GM12891 (cell line): ENCODE data around the gene KRTAP19-5. TPM values are rescaled to one million over a fixed set of nuclear protein-coding genes. Genes with fewer than 3 reads are reported as not detected.
"Not testable (repeated sequence)": the region's sequence is repeated elsewhere in the genome, so short reads cannot be mapped to it uniquely, and the experiment has no call there.

Source experiments
- DNase-seq: peaks from one replicate; pipeline ENCODE4 v3.0.0; 2011; ENCODE audit warnings: low spot score; ENCODE audit not compliant: insufficient read length
- FAIRE-seq: peaks from 2 replicates; lab custom pipeline; 2011; peaks lifted over from hg19 to GRCh38; lab: Jason Lieb, UNC
- PAX5 ChIP-seq: IDR thresholded peaks from 2 replicates; pipeline ENCODE4 v1.6.1; 2011; ENCODE audit warnings: low read length, moderate library complexity, mild to moderate bottlenecking; ENCODE audit not compliant: insufficient read depth, severe bottlenecking
- POLR2A ChIP-seq: IDR thresholded peaks from 2 replicates; pipeline ENCODE4 v1.6.1; 2011; ENCODE audit warnings: low read depth, low read length, control low read depth
- POLR2AphosphoS5 ChIP-seq: IDR thresholded peaks from 2 replicates; pipeline ENCODE4 v1.6.1; 2011; ENCODE audit warnings: low read depth, low read length, control low read depth
- POU2F2 ChIP-seq: IDR thresholded peaks from 2 replicates; pipeline ENCODE4 v1.6.1; 2011; ENCODE audit warnings: low read depth, mild to moderate bottlenecking, control low read depth, low read length, moderate library complexity
- SPI1 ChIP-seq: IDR thresholded peaks from 2 replicates; pipeline ENCODE4 v1.6.1; 2011; ENCODE audit warnings: low read depth, low read length, control low read depth
- TAF1 ChIP-seq: IDR thresholded peaks from 2 replicates; pipeline ENCODE4 v1.6.1; 2011; ENCODE audit warnings: low read depth, low read length, control low read depth
- polyA plus RNA-seq: library from polyadenylated mRNA; unstranded; fragments of >200 nt; gene quantifications from one replicate; pipeline ENCODE4 v1.2.1, GENCODE V29; 2012; ENCODE audit warnings: low read depth, missing spikeins, inconsistent platforms; ENCODE audit not compliant: missing spikeins

The KRTAP19-5 gene
- not detected for polyA plus RNA-seq

DNA sequence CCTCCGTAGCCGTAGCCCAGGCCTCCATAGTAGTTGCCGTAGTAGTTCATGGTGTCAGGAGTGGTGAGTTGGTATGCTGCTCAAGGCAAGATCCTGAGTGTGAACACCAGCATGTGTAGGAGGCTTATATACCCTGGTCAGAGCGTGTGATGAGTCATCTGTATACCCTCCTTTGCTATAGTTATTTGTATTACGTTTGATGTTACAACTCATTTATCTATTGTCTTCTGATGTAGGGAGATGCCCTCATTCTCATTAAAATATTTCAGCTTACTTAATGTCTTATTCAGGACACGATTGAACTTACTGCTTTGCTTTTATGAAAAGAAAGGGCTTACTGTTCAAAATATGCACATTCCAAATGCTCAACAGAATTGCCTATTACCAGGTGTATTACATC, at the start of gene KRTAP19-5:
Gene KRTAP19-5 (minus strand): TSS at position 101 of the 400 bp plus-strand sequence. CDS start 51 bp downstream, at position 50.
- TF ChIP-seq TAF1 (no peak), SPI1 (no peak), POLR2A (no peak), POU2F2 (no peak), PAX5 (no peak), POLR2AphosphoS5 (no peak)
- no peak for FAIRE-seq
- DNase-seq: no peak

DNA sequence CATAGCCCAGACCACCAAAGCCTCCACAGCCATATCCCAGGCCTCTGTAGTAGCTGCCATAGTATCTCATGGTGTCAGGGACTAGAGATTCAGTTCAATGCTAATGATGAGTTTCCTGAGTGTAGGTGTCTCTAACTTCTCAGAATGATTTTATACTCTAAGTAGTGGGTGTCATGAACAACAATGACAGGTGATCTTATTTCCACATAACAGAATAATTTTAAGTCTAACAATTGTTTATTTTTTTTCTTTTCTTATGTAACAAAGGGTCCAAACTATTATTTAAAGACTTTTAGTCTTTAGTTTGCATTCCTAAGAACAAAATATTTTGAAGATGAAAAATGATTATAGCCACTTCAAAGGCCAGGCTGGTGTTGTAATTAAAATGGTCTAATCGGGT, 39.8 kb upstream of the KRTAP19-5 start, which contains the start of gene KRTAP19-6:
Gene KRTAP19-6 (minus strand): TSS at position 101 of the 400 bp plus-strand sequence. CDS start 31 bp downstream, at position 70.
- no peak for FAIRE-seq
- no peak for DNase-seq
- TF ChIP-seq PAX5 (no peak), POLR2AphosphoS5 (no peak), POU2F2 (no peak), TAF1 (no peak), SPI1 (no peak), POLR2A (no peak)

DNA sequence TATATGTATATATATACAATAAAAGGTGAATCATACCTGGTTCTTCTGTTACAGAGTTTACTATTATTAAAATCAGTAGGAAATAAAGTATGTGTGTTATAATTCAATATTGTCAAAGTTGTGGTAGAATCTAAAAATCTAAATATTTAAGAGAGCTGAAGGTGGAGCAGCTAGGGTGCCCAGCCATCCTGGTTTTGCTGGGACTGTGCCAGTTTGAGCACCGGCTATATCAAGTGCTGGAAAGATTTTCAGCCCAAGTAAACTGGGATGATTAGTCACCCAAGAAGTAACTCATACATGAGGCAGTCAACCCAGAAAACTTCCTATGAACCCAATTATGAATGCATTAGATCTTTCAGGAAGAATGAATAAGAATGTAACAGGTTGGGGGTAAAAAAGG, 16.9 kb upstream of the KRTAP19-5 start:
- no peak for DNase-seq
- FAIRE-seq: no peak
- TF ChIP-seq SPI1 (no peak), TAF1 (no peak), POU2F2 (no peak), PAX5 (no peak), POLR2A (no peak), POLR2AphosphoS5 (no peak)

DNA sequence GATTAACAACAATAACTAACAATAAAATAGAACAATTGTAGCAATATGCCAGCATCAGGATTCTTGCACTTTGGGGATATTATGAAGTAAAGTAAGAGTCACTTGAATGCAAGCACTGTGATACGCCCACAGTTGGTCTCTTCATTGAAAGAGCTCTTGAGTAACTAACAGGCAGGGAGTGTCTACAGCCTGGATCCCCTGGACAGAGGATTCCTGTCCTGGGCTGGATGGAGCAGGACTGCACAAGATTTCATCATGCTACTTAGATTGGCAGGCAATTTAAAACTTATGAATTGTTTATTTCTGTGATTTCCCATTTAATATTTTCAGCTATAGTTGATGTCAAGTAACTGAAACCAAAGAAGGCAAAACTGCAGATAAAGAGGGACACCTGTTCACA, 13.7 kb upstream of the KRTAP19-5 start:
- no peak for DNase-seq
- no peak for TF ChIP-seq TAF1
- no peak for TF ChIP-seq POLR2A
- no peak for TF ChIP-seq POU2F2
- TF ChIP-seq SPI1: no peak
- TF ChIP-seq PAX5: no peak
- TF ChIP-seq POLR2AphosphoS5: no peak
- FAIRE-seq: no peak

DNA sequence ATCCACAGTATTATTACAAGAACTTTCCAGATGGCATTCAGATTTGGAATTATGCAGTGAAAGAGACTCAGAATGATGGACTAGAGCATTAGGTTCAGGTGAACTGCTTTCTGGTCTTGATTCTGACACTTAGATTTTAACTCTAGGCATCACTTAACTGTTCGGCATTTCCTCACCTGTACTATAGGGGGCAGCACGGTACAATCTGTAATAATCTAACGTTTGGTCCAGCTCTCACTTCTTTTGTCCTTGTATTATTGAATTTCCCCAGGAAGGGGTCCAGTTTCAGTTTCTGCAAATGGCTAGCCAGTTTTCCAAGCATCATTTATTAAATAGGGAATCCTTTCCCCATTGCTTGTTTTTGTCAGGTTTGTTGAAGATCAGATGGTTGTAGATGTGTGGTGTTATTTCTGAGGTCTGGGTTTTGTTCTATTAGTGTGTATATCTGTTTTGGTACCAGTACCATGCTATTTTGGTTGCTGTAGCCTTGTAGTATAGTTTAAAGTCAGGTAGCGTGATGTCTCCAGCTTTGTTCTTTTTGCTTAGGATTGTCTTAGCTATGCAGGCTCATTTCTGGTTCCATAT, 3.8 kb upstream of the KRTAP19-5 start:
- not testable (repeated sequence) for FAIRE-seq, DNase-seq

DNA sequence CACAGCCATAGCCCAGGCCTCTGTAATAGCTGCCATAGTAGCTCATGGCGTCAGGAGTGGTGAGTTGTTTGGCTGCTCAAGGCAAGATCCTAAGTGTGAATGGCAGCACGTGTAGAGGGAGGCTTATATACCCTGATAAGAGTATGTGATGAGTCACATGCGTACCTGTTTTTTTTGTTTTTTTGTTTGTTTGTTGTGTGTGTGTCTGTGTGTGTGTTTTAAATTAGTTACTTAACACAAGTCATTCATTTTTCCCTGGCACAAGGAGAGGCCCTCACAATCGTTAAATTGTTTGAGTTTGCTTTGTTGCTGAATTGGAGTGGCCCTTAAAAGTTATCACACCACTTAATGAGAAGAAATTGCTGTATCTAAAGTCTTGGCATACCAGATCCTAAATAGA, 4.9 kb downstream of the KRTAP19-5 start, which contains the start of gene KRTAP19-4:
Gene KRTAP19-4 (minus strand): TSS at position 101 of the 400 bp plus-strand sequence. CDS start 55 bp downstream, at position 46.
- no peak for FAIRE-seq
- DNase-seq: no peak
- TF ChIP-seq PAX5 (no peak), SPI1 (no peak), POLR2AphosphoS5 (no peak), TAF1 (no peak), POLR2A (no peak), POU2F2 (no peak)

DNA sequence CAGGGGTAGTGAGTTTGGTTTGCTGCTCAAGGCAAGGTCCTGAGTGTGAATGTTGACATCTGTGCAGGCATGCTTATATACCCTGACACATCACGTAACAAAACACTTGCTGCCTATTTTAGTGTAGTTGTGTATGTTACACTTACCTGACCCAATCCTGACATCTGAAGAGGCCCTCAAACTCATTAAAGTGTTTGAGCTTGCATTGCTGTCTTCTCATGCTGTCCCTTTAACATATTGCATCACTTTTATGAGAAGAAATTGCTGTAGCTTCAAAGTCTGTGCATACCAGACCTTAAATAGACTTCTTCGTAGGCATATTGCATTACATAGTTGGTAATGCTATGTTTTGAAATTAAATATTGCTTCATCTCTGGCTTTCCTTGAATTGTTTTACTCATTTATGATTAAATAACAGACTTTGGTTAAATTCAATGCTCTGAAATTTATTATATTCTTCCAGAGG, 9.9 kb downstream of the KRTAP19-5 start, which contains the start of gene KRTAP19-3:
Gene KRTAP19-3 (minus strand): TSS at position 51 of the 466 bp plus-strand sequence. CDS start 56 bp downstream, outside the sequence.
- FAIRE-seq: no peak

DNA sequence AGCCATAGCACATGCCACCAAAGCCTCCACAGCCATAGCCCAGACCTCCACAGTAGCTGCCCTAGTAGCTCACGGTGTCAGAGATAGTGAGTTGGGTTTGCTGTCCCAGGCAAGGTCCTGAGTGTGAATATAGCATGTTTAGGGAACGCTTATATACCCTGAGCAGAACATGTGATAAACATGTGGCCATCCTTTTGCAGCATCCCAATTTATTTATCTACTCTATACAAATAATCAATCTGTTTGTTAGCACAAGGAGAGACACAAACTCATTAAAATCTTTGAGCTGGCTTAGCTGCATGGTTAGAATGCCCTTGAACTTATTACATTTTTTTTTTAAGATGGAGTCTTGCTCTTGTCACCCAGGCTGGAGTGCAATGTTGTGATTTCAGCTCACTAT, 14.6 kb downstream of the KRTAP19-5 start, which contains the start of gene KRTAP19-2:
Gene KRTAP19-2 (minus strand): TSS at position 101 of the 400 bp plus-strand sequence. CDS start 88 bp downstream, at position 13.
- DNase-seq (no peak), FAIRE-seq (no peak)
- TF ChIP-seq SPI1: no peak
- no peak for TF ChIP-seq POLR2AphosphoS5
- TF ChIP-seq PAX5: no peak
- TF ChIP-seq POU2F2: no peak
- TF ChIP-seq POLR2A: no peak
- TF ChIP-seq TAF1: no peak

More for the DNA sequence above, 9.9 kb downstream of the KRTAP19-5 start, which contains the start of gene KRTAP19-3:
- DNase-seq: no peak
- no peak for TF ChIP-seq POU2F2
- TF ChIP-seq PAX5: no peak
- TF ChIP-seq SPI1: no peak
- no peak for TF ChIP-seq TAF1
- TF ChIP-seq POLR2AphosphoS5: no peak
- no peak for TF ChIP-seq POLR2A

DNA sequence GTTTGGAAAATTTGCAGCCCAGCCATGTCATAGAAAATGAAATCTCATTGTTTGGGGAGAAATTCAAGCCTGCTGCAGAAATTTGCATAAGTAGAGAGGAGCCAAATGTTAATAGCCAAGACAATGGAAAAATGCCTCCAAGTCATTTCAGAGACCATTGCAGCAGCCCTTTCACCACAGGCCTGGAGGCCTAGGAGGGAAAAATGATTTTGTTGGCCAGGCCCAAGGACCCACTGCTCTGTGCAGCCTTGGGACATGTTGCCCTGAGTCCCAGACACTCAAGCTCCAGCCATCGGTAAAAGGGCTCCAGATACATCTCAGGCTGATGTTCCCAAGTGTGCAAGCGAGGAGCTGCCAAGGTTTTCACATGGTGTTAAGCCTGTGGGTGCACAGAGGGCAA, 15.8 kb downstream of the KRTAP19-5 start:
- TF ChIP-seq POU2F2 (no peak), POLR2AphosphoS5 (no peak), PAX5 (no peak), SPI1 (no peak), POLR2A (no peak), TAF1 (no peak)
- no peak for FAIRE-seq
- no peak for DNase-seq

DNA sequence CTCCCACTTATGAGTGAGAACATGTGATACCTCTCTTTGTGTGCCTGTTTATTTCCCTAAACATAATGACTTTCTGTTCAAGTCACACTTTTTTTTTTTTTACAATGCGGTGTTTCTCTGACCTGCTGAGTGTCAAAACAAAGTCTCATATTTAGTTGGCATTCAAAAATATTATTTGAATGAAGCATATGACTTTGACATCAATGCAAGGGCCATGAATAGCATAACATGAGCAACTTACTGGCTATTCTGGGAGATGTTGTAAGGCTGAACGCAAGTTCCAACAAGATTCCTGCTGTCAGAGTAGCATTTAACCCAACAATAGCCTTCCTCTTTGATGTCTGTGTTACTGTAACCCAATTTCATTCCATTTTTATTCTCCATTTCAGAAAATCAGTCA, 19.8 kb downstream of the KRTAP19-5 start:
- DNase-seq: no peak
- TF ChIP-seq PAX5 (no peak), POLR2AphosphoS5 (no peak), TAF1 (no peak), POU2F2 (no peak), POLR2A (no peak)
- no peak for FAIRE-seq
